ENCODE measurements around the gene SHB. TPM values are rescaled to one million over a fixed set of nuclear protein-coding genes. Genes with fewer than 3 reads are reported as not detected.
A peak's percentile ranks its signal among the peaks of the same experiment; 100 is the strongest.
"Not testable (repeated sequence)": the region's sequence is repeated elsewhere in the genome, so short reads cannot be mapped to it uniquely, and the experiment has no call there.

Gene SHB
- polyA plus RNA-seq, 3 donors, result 13.8 to 22.1 (median 17.2) TPM

DNA sequence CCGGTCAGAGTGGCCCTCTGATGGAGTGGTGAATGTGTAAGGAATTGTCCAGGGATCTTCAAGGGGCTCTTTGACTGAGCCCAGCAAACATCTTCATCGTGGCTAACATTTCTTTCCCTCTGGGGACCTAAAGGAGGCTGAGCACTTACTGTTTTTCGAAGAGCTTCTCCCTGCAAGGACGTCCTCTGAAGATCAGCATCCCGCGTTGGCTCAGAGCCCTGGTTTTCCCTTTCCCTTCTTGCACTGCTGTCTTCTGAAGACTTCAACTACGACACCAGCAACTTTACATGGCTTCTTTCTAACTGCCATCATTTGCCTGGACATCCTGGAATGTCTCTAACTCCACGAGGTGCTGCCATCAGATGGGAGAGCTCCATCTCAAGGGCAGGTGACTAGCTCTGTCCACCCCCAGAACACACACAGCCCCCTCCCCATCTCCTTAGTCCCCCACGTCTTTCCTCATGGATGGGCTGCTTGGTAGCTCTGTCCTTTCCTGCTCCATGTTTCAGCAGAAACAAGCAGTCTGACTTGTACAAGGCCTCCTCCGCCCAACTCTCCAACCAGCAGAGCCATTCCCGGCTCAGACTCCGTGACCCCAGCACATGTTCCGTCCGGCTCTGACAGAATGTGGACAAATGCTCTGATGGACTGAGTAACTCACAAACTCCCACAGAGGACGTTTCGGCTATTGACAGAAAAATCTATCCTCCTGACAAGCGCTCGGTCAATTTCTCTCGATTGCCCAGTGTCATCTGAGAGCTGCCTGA, 17.1 kb downstream of the SHB start:
- no peak for DNase-seq (ENCODE audit: extremely low read depth in 1 of 11, low read depth in 9 of 11, low spot score in 4 of 11)

GRCh38 chr9:38048316-38048969, 20.6 kb downstream of the SHB start:
- no peak for DNase-seq (ENCODE audit: extremely low read depth in 1 of 11, low read depth in 9 of 11, low spot score in 4 of 11)

- peak in 6 of 11 donors; percentile 50 to 88 (median 81) for DNase-seq (ENCODE audit: extremely low read depth in 1 of 11, low read depth in 9 of 11, low spot score in 4 of 11)
Observed at GRCh38 chr9:38047301-38048251, 21.5 kb downstream of the SHB start.

- DNase-seq (ENCODE audit: extremely low read depth in 1 of 11, low read depth in 9 of 11, low spot score in 4 of 11), result no peak
Observed at GRCh38 chr9:38046661-38047300, 22.2 kb downstream of the SHB start.

- DNase-seq (ENCODE audit: extremely low read depth in 1 of 11, low read depth in 9 of 11, low spot score in 4 of 11), result not testable (repeated sequence)
Observed at GRCh38 chr9:38045939-38046338, 23.1 kb downstream of the SHB start.

DNA sequence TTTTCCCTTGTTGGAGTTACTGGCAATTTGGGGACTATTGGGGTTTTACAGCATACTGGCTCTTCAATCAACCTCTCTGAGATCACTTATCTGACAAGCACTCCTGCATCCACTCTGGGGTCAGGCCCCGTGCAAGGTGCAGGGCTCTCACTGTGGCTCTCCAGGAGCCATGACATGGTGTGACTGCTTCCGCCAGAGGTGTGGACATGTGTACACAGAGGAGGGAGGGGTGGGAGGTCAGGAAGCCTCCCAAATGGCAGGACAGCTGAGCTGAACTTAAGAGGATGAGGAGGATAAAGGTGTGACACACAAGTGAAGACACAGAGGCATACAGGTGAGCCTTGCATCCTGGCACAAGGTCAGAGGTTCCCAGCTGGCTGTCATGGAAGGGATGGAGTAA, 24.3 kb downstream of the SHB start:
- DNase-seq (ENCODE audit: extremely low read depth in 1 of 11, low read depth in 9 of 11, low spot score in 4 of 11), result no peak

DNA sequence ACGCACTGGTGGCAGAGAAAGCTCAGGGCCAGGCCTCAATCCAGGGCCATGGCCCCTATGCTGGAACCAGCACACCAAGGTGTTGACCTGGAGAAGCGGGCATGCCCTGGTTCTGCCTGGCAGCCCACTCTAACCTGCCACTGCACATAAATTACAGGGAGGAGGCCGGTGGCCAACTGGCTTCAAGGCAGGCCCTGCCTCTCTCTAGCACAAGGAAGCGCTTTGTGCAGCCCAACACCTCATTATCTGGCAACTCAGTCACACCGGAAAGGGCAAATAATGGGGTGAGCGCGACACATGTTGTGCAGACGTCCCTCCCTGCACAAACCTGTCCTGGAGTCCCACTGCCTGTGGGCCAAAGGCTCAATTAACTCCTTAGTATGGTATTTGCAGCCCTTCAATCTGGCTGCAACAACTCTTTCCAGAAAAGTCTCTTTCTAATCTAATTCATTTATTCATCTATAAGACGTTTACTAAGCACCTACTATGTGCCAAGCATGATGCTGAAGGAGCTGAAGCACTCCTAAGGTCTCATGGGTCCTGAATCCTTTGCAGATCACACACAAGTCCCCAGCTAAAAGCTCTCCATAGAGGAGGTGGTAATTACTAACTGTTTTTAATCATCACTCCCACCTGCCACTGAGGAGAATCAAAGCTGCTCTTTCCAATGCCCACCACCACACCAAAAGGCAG, 24.9 kb downstream of the SHB start:
- DNase-seq (ENCODE audit: extremely low read depth in 1 of 11, low read depth in 9 of 11, low spot score in 4 of 11), result no peak

GRCh38 chr9:38042626-38043357, 26.2 kb downstream of the SHB start:
- DNase-seq (ENCODE audit: extremely low read depth in 1 of 11, low read depth in 9 of 11, low spot score in 4 of 11), result no peak

DNA sequence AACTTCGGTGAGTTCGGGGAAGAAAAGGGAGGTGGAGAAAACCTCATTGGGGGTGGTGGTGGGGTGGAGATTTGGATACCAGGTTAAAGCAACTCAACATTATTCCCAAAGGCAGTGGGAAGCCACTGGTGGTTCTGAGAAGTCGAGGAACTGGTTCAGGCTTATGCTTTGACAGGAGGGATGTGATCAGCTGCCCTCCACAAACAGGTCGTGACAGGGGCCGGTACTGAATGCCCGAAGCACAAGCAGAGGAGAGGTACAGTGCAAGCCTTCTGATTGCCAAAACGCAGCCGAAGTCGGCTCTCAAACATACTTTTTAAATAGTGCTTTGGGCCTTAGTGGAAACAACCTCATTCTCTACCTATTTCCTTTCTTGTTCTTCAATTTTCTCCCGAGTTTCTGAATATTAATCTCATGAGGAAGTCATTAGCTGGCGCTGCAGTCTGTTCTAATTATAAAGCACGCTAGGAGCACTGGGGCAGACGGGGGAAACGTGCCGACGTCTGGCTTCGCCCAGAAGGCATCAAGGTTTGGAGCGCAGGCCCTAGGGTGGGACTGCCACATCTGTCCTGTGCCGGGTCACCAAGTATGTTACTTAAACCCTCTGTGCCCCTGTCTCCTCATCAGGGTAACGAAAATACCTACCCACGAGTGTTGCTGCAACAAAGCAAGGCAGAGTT, 27.3 kb downstream of the SHB start:
- no peak for DNase-seq (ENCODE audit: extremely low read depth in 1 of 11, low read depth in 9 of 11, low spot score in 4 of 11)

DNA sequence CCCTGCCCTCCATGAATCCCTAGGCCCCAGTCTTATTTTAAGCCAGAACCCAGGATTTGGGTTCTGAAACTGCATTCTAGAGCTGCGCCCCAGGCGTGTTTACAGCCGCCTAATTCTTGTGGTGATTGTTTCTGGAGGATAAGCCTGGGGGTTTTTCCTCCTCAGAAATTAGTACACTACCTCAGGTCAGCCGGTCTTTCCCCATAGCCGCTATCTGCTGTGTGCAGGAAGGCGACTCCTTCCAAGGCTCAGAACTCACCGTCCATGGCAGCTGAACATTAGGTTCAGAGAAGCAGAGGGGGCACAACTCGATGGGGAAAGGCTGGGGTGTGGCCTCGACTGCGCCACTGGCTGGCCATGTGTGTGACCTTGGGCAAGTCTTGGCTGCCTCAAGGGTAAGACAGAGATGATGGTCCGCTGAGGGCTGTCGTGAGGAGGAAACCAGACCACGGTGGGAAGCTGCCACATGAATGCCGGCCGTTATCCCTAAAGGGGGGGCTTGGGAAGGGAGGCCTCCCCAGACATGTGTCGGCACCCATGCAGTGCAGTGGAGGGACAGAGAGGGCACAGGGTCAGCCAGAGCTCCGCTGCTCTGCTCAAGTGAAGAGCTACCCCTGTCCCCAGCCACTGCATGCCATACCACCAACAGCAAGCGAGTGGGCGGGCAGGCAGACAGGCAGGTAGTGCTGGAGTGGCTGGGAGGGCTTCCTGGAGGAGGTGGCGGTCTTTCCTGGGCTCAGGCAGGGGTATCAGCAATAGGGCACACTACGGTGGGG, 28.9 kb downstream of the SHB start:
- DNase-seq (ENCODE audit: extremely low read depth in 1 of 11, low read depth in 9 of 11, low spot score in 4 of 11), result no peak

GRCh38 chr9:38039090-38039906, 29.7 kb downstream of the SHB start:
- DNase-seq (ENCODE audit: extremely low read depth in 1 of 11, low read depth in 9 of 11, low spot score in 4 of 11), result no peak

GRCh38 chr9:38038307-38039089, 30.5 kb downstream of the SHB start:
- DNase-seq (ENCODE audit: extremely low read depth in 1 of 11, low read depth in 9 of 11, low spot score in 4 of 11), result no peak

DNA sequence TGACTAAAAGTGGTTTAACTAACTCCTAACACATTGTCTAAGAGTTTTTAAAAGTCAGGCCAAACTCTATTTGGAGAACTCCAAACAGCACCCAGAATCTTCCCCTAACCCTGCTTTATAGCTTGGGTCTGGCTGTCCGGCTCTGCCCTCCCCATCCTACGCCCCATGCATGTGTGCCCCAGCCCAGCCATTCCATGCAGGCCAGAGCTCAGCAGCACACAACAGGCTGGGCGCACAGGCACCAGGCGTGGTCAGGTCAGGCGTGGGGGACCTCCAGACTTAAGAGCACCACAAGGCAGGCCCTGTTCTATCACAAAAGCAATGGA, 31.1 kb downstream of the SHB start:
- no peak for DNase-seq (ENCODE audit: extremely low read depth in 1 of 11, low read depth in 9 of 11, low spot score in 4 of 11)

DNA sequence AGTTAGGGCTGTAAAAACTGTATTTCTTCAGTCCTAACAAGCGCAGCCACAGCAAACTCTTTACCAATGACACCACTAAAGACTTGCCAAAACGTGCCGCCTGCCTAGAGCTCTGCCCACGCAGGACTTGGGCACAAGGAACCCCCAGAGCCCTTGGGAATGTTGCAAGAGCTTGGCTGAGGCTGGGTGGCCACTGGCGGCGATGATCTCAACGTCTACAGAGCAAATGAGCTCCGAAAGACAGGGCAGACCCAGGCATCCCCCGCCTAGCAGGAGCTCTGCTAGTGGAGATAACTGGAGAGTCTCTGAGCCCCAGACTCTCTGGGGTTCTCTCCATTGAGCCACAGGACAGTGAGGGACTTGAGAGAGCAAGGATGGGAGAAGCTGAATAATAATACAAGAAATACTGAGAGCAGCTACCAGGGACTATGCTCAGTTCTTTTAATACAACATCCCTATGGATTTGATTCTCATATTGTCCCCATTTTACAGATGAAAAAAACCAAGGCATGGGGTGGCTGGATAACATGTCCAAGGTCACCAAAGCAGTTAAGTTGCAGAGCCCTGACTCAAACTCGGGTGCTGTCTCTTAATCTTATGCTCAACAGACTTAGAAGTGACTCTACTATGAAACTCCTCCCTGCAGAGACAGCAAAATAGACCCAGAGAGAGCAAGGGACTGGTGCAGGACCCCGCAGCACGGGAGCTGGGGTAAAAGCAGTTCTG, 32.5 kb downstream of the SHB start:
- DNase-seq (ENCODE audit: extremely low read depth in 1 of 11, low read depth in 9 of 11, low spot score in 4 of 11), result no peak

DNA sequence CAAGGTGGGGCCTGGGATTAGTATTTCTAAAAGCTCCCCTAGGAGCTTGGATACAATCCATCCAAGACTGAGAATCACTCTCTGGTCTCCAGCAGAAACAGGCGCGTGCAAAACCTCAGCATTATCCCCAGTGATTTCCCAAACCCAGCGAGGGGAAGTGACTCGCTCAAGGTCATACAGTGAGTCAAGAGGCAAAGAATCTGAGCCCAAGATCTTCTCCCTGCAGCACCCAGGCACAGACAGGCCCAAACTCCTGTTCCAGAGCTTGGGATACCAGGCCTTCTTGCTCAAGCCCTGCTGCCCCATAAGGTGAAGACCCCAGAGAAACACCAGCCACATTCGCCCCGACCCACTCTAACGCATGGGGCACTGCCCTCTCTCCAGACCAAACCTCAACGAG, 33.2 kb downstream of the SHB start:
- no peak for DNase-seq (ENCODE audit: extremely low read depth in 1 of 11, low read depth in 9 of 11, low spot score in 4 of 11)
